Activated B cell treated with CpG ODN at 0.5 μM for 24 hours (primary cell): Measurements from ENCODE around the gene SPTBN5. TPM values are rescaled to one million over a fixed set of nuclear protein-coding genes. Genes with fewer than 3 reads are reported as not detected.

Source experiments
- ATAC-seq: fragments of 200-7000 bp; cut with Tn5 transposase; one replicate; pipeline ENCODE4 v1.10.0; 2021; ENCODE audit warnings: low read depth, mild to moderate bottlenecking, moderate library complexity
- CTCF ChIA-PET: fragments of 350-600 bp; sonication (Branson Sonifier 250); formaldehyde crosslinking; loops from one replicate; lab custom pipeline; 2021; ENCODE audit warnings: antibody characterized with exemption; lab: Charles Lee
- POLR2A ChIA-PET: fragments of 350-600 bp; sonication (Branson Sonifier 250); formaldehyde crosslinking; loops from one replicate; lab custom pipeline; 2021; ENCODE audit warnings: antibody characterized with exemption; lab: Charles Lee
- DNase-seq: peaks from one replicate; pipeline ENCODE4 v3.0.0; 2022
- H3K27ac Mint-ChIP-seq: one replicate; pipeline ENCODE4 v1.8.0; 2020; ENCODE audit warnings: mixed read lengths
- H3K27me3 Mint-ChIP-seq: one replicate; pipeline ENCODE4 v1.8.0; 2021; ENCODE audit warnings: mixed read lengths
- H3K36me3 Mint-ChIP-seq: one replicate; pipeline ENCODE4 v1.8.0; 2021; ENCODE audit warnings: low read depth, mixed read lengths
- H3K4me1 Mint-ChIP-seq: one replicate; pipeline ENCODE4 v1.8.0; 2021; ENCODE audit warnings: mixed read lengths
- H3K4me3 Mint-ChIP-seq: one replicate; pipeline ENCODE4 v1.8.0; 2020; ENCODE audit warnings: mild to moderate bottlenecking, mixed read lengths
- H3K9me3 Mint-ChIP-seq: one replicate; pipeline ENCODE4 v1.8.0; 2020; ENCODE audit warnings: mixed read lengths
- intact Hi-C: fragments of 100-400 bp; cut with micrococcal nuclease; formaldehyde crosslinking; loops from one replicate; pipeline ENCODE4 v1.15.1; 2024
- total RNA-seq: library from RNA; stranded (reverse); gene quantifications from 2 replicates; pipeline ENCODE4 v1.2.3, GENCODE V29; 2022
- TF ChIP-seq, protein P1 (sequence below): fragments of 200-600 bp; IDR thresholded peaks from one replicate; pipeline ENCODE4 v1.8.0; 2022; ENCODE audit warnings: antibody characterized with exemption, mild to moderate bottlenecking

SPTBN5 gene
- total RNA-seq, 1 donor from 2014 or later: 1.1 TPM

DNA sequence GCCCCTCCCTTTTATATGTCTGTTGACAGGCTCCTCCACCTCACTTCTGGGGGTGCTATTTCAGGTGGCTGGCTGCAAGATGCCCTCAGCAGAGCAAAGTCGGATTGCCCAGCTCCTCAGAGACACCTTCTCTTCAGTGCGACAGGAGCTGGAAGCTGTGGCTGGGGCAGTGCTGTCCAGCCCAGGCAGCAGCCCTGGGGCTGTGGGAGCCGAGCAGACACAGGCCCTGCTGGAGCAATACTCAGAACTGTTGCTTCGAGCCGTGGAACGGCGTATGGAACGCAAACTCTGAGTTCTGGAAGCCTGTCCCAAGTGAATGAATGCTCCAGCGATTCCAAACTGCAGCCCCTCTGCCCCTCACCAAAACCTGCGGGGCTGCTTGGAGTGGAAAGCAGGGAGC, 68.7 kb downstream of the SPTBN5 start:
- ATAC-seq: no peak
- Mint-ChIP-seq H3K27ac (no peak overlapping the region), H3K4me3 (no peak overlapping the region), H3K36me3 (peaks cover 35% of the 10 kb centered on the region), H3K4me1 (peaks cover 13% of the 10 kb centered on the region), H3K27me3 (no peaks in the 10 kb centered on the region), H3K9me3 (no peaks in the 10 kb centered on the region)
- intact Hi-C loops: no loop called here
- CTCF ChIA-PET: no interaction called here
- TF ChIP-seq, protein P1, sequence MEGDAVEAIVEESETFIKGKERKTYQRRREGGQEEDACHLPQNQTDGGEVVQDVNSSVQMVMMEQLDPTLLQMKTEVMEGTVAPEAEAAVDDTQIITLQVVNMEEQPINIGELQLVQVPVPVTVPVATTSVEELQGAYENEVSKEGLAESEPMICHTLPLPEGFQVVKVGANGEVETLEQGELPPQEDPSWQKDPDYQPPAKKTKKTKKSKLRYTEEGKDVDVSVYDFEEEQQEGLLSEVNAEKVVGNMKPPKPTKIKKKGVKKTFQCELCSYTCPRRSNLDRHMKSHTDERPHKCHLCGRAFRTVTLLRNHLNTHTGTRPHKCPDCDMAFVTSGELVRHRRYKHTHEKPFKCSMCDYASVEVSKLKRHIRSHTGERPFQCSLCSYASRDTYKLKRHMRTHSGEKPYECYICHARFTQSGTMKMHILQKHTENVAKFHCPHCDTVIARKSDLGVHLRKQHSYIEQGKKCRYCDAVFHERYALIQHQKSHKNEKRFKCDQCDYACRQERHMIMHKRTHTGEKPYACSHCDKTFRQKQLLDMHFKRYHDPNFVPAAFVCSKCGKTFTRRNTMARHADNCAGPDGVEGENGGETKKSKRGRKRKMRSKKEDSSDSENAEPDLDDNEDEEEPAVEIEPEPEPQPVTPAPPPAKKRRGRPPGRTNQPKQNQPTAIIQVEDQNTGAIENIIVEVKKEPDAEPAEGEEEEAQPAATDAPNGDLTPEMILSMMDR: no peak
- DNase-seq: no peak
- POLR2A ChIA-PET: no interaction called here

GRCh38 chr15:41824062-41824745, 69.6 kb downstream of the SPTBN5 start:
- H3K27me3 Mint-ChIP-seq: no peaks in the 10 kb centered on the region
- H3K4me1 Mint-ChIP-seq: peaks cover 13% of the 10 kb centered on the region
- TF ChIP-seq, protein P1: no peak
- peaks cover 45% of the 10 kb centered on the region for H3K36me3 Mint-ChIP-seq
- intact Hi-C loops: no loop called here
- H3K9me3 Mint-ChIP-seq: no peaks in the 10 kb centered on the region
- H3K27ac Mint-ChIP-seq: no peak overlapping the region
- ChIA-PET CTCF (interaction anchor here (1.5 kb wide), 1 partner anchor 81 kb away, joined by 4 read pairs; no protein-coding TSS in a partner anchor), POLR2A (interaction anchor here (0.6 kb wide), 1 partner anchor 618 kb away, joined by 8 read pairs; no protein-coding TSS in a partner anchor)
- ATAC-seq (no peak), DNase-seq (no peak)
- no peak overlapping the region for H3K4me3 Mint-ChIP-seq

DNA sequence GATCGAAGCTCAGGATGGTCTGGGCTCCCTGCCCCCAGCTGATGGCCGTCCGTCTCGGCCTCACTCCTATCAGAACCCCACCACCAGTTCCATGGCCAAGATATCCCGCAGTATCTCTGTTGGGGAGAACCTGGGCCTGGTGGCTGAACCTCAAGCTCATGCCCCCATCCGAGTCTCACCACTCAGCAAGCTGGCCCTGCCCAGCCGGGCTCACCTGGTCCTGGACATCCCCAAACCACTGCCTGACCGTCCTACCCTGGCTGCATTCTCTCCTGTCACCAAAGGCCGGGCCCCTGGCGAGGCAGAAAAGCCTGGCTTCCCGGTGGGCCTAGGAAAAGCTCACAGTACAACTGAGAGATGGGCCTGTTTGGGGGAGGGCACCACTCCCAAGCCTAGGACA, 70.4 kb downstream of the SPTBN5 start:
- POLR2A ChIA-PET: no interaction called here
- CTCF ChIA-PET: interaction anchor here (1.5 kb wide), 1 partner anchor 81 kb away, joined by 4 read pairs; no protein-coding TSS in a partner anchor
- no peaks in the 10 kb centered on the region for H3K9me3 Mint-ChIP-seq
- TF ChIP-seq, protein P1: no peak
- peaks cover 7% of the 10 kb centered on the region for H3K4me1 Mint-ChIP-seq
- peaks cover 51% of the 10 kb centered on the region for H3K36me3 Mint-ChIP-seq
- no peak overlapping the region for H3K4me3 Mint-ChIP-seq
- ATAC-seq (no peak), DNase-seq (no peak)
- H3K27ac Mint-ChIP-seq: no peak overlapping the region
- no peaks in the 10 kb centered on the region for H3K27me3 Mint-ChIP-seq
- intact Hi-C loops: no loop called here

DNA sequence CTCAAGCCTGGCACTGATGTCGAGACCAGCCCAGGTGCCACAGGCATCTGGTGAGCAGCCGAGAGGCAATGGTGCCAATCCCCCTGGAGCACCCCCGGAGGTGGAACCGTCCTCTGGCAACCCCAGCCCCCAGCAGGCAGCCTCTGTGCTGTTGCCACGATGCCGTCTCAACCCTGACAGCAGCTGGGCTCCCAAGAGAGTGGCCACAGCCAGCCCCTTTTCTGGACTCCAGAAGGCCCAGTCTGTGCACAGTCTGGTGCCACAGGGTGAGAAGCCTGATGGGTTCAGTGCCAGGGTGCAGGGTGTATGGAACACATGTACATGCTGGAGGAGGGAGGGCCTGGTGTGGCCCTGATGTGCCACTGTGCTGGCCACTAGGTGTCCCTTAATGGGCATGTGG, 70.9 kb downstream of the SPTBN5 start:
- DNase-seq: no peak
- Mint-ChIP-seq H3K4me1 (peaks cover 6% of the 10 kb centered on the region), H3K27me3 (no peaks in the 10 kb centered on the region)

DNA sequence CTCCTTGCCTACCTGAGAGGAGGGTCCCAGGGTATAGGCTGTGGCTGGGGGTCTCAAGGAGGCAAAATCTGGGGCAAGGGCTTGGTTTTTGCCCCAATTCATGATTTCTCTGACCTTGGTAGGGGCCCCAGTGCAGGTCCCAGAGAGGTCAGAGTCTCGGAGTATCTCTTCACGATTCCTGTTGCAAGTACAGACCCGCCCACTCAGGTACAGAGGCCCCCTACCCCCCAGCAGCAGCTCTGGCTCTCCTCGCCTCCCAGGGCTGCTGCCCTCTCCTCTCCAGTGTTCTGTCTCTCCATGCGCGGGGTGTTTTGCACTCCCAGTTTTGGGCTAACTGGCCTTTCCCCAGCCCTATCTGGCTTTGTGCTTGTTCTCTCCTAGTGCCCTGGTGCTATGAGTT, 71.4 kb downstream of the SPTBN5 start:
- Mint-ChIP-seq H3K27ac (no peak overlapping the region), H3K36me3 (peaks cover 59% of the 10 kb centered on the region), H3K4me3 (no peak overlapping the region), H3K27me3 (no peaks in the 10 kb centered on the region), H3K9me3 (no peaks in the 10 kb centered on the region), H3K4me1 (peaks cover 3% of the 10 kb centered on the region)
- TF ChIP-seq, protein P1: no peak
- intact Hi-C loops: no loop called here
- DNase-seq (no peak), ATAC-seq (no peak)
- ChIA-PET CTCF (interaction anchor here (1.5 kb wide), 1 partner anchor 82 kb away, joined by 4 read pairs; no protein-coding TSS in a partner anchor), POLR2A (no interaction called here)

More for the DNA sequence above, 70.9 kb downstream of the SPTBN5 start:
- H3K9me3 Mint-ChIP-seq: no peaks in the 10 kb centered on the region
- H3K36me3 Mint-ChIP-seq: peaks cover 54% of the 10 kb centered on the region
- ChIA-PET POLR2A (no interaction called here), CTCF (interaction anchor here (1.5 kb wide), 1 partner anchor 82 kb away, joined by 4 read pairs; no protein-coding TSS in a partner anchor)
- TF ChIP-seq, protein P1: no peak
- H3K27ac Mint-ChIP-seq: no peak overlapping the region
- H3K4me3 Mint-ChIP-seq: no peak overlapping the region
- intact Hi-C loops: no loop called here
- no peak for ATAC-seq
